H1 (cell line): Measurements from ENCODE around the gene TUT1. TPM values are rescaled to one million over a fixed set of nuclear protein-coding genes. Genes with fewer than 3 reads are reported as not detected.

Experiments used
- CTCF ChIA-PET: fragments of 300-600 bp; sonication (Branson Sonifier 250); formaldehyde crosslinking; loops from one replicate; lab custom pipeline; 2021; ENCODE audit not compliant: partially characterized antibody; lab: Charles Lee
- POLR2A ChIA-PET: fragments of 300-600 bp; sonication (Branson Sonifier 250); formaldehyde crosslinking; loops from one replicate; lab custom pipeline; 2021; ENCODE audit warnings: inconsistent platforms; ENCODE audit not compliant: partially characterized antibody; lab: Charles Lee
- DNase-seq, 2 experiments: peaks; one replicate each; pipeline versions ENCODE4 v3.0.0 to v3.0.0-alpha.2; 2010 to 2022; ENCODE audit warnings: low spot score in 2 of 2, low read depth in 1 of 2, mixed read lengths in 1 of 2
- FAIRE-seq: peaks from 2 replicates; lab custom pipeline; 2011; peaks lifted over from hg19 to GRCh38; lab: Jason Lieb, UNC
- H2AFZ ChIP-seq: 2 replicates; pipeline ENCODE4 v1.8.1; 2012; ENCODE audit warnings: low read length, inconsistent platforms
- H2AK5ac ChIP-seq: 2 replicates; pipeline ENCODE4 v1.6.1; 2013; ENCODE audit warnings: low read depth, low read length
- H2BK120ac ChIP-seq: replicated peaks from 2 replicates; pipeline ENCODE3; 2013; ENCODE audit warnings: low read depth, low read length, inconsistent platforms
- H2BK12ac ChIP-seq: 2 replicates; pipeline ENCODE4 v1.6.1; 2013; ENCODE audit warnings: low read depth, low read length
- H2BK15ac ChIP-seq: 2 replicates; pipeline ENCODE4 v1.6.1; 2013; ENCODE audit warnings: low read length
- H2BK20ac ChIP-seq: 2 replicates; pipeline ENCODE4 v1.6.1; 2013; ENCODE audit warnings: low read length
- H2BK5ac ChIP-seq: 2 replicates; pipeline ENCODE4 v1.6.1; 2013; ENCODE audit warnings: low read depth, low read length
- H3K14ac ChIP-seq: 2 replicates; pipeline ENCODE4 v1.6.1; 2013; ENCODE audit warnings: inconsistent platforms; ENCODE audit not compliant: insufficient read length
- H3K18ac ChIP-seq: 2 replicates; pipeline ENCODE4 v1.6.1; 2013; ENCODE audit warnings: low read length; ENCODE audit errors: extremely low read depth
- H3K23ac ChIP-seq: 2 replicates; pipeline ENCODE4 v1.6.1; 2013; ENCODE audit warnings: inconsistent platforms; ENCODE audit not compliant: insufficient read length
- H3K23me2 ChIP-seq: 2 replicates; pipeline ENCODE4 v1.6.1; 2013; ENCODE audit warnings: low read depth, low read length
- H3K27ac ChIP-seq: 2 replicates; pipeline ENCODE4 v1.6.1; 2011; ENCODE audit warnings: low read depth, low read length, inconsistent platforms
- H3K27me3 ChIP-seq, 4 experiments: replicated peaks in 1 of 4; 1 replicate in 1 of 4; 2 replicates in 3 of 4; pipeline versions ENCODE4 v1.6.1 to v1.8.1; 2011 to 2013; ENCODE audit warnings: low read length in 3 of 4, mild to moderate bottlenecking in 3 of 4, inconsistent platforms in 2 of 4, mixed read lengths in 2 of 4, moderate library complexity in 1 of 4; ENCODE audit not compliant: control insufficient read depth in 3 of 4, insufficient read depth in 3 of 4; ENCODE audit errors: extremely low read depth in 1 of 4
- H3K36me3 ChIP-seq, 4 experiments: 2 replicates each; pipeline versions ENCODE4 v1.6.1 to v1.8.1; 2011 to 2013; ENCODE audit warnings: mild to moderate bottlenecking in 4 of 4, low read length in 3 of 4, moderate library complexity in 2 of 4, control low read depth in 1 of 4, inconsistent platforms in 1 of 4; ENCODE audit not compliant: insufficient read depth in 4 of 4, control insufficient read depth in 2 of 4
- H3K4ac ChIP-seq: replicated peaks from 2 replicates; pipeline ENCODE3; 2013; ENCODE audit warnings: low read length, low read depth, mixed read lengths, inconsistent platforms; ENCODE audit not compliant: insufficient read length
- H3K4me1 ChIP-seq, 4 experiments: replicated peaks in 1 of 4; 1 replicate in 1 of 4; 2 replicates in 3 of 4; pipeline versions ENCODE4 v1.6.1 to v1.8.1; 2011 to 2013; ENCODE audit warnings: low read length in 3 of 4, inconsistent platforms in 2 of 4, mixed read lengths in 1 of 4; ENCODE audit not compliant: insufficient read depth in 4 of 4, control insufficient read depth in 3 of 4
- H3K4me2 ChIP-seq, 2 experiments: 2 replicates each; pipeline versions ENCODE4 v1.6.1 to v1.8.1; 2011 to 2013; ENCODE audit warnings: low read depth in 2 of 2, low read length in 2 of 2, control low read depth in 1 of 2, inconsistent platforms in 1 of 2, mild to moderate bottlenecking in 1 of 2; ENCODE audit not compliant: insufficient read depth in 1 of 2
- H3K4me3 ChIP-seq, 4 experiments: fragments of 200-600, 300-600 bp in 1 of 4; sonication (generic), shearing (Covaris generic), sonication (Bioruptor Twin) in 1 of 4; 2 replicates each; pipeline versions ENCODE4 v1.5.1 to v1.8.1; 2011 to 2016; ENCODE audit warnings: low read length in 4 of 4, low read depth in 3 of 4, control low read depth in 2 of 4, inconsistent platforms in 2 of 4, mild to moderate bottlenecking in 2 of 4, mixed read lengths in 1 of 4, moderate library complexity in 1 of 4; ENCODE audit not compliant: insufficient read depth in 2 of 4; ENCODE audit errors: extremely low read depth in 1 of 4
- H3K56ac ChIP-seq: replicated peaks from 2 replicates; pipeline ENCODE3; 2013; ENCODE audit warnings: low read depth, mild to moderate bottlenecking, mixed read lengths, low read length, inconsistent platforms; ENCODE audit not compliant: insufficient read length
- H3K79me1 ChIP-seq: 2 replicates; pipeline ENCODE4 v1.6.1; 2013; ENCODE audit warnings: low read depth, low read length, control low read depth
- H3K79me2 ChIP-seq, 2 experiments: 2 replicates each; pipeline versions ENCODE4 v1.6.1 to v1.8.1; 2012 to 2013; ENCODE audit warnings: low read length in 2 of 2, mild to moderate bottlenecking in 2 of 2, inconsistent platforms in 1 of 2; ENCODE audit not compliant: insufficient read depth in 2 of 2, control insufficient read depth in 1 of 2
- H3K9ac ChIP-seq, 4 experiments: replicated peaks in 1 of 4; 1 replicate in 1 of 4; 2 replicates in 3 of 4; pipeline versions ENCODE4 v1.6.1 to v1.8.1; 2011 to 2013; ENCODE audit warnings: low read depth in 3 of 4, low read length in 3 of 4, control low read depth in 2 of 4, mild to moderate bottlenecking in 2 of 4, moderate library complexity in 2 of 4, inconsistent platforms in 1 of 4; ENCODE audit errors: extremely low read depth in 1 of 4
- H3K9me3 ChIP-seq, 2 experiments: 2 replicates each; pipeline versions ENCODE4 v1.6.1 to v1.8.1; 2012 to 2013; ENCODE audit warnings: mild to moderate bottlenecking in 2 of 2, moderate library complexity in 2 of 2, control low read depth in 1 of 2, inconsistent platforms in 1 of 2, low read depth in 1 of 2, low read length in 1 of 2, mixed read lengths in 1 of 2; ENCODE audit not compliant: insufficient read depth in 2 of 2
- H4K20me1 ChIP-seq, 2 experiments: replicated peaks in 1 of 2; 2 replicates each; pipeline versions ENCODE3 to v1.8.1; 2011 to 2013; ENCODE audit warnings: inconsistent platforms in 2 of 2, low read length in 2 of 2, mild to moderate bottlenecking in 1 of 2; ENCODE audit not compliant: insufficient read depth in 2 of 2, control insufficient read depth in 1 of 2
- H4K5ac ChIP-seq: 2 replicates; pipeline ENCODE4 v1.6.1; 2013; ENCODE audit warnings: low read length, low read depth, mixed read lengths, inconsistent platforms; ENCODE audit not compliant: insufficient read length
- H4K8ac ChIP-seq: 2 replicates; pipeline ENCODE4 v1.8.0; 2013; ENCODE audit warnings: mild to moderate bottlenecking, moderate library complexity, low read length, inconsistent platforms; ENCODE audit not compliant: insufficient read depth; ENCODE audit errors: extremely low read depth
- H4K91ac ChIP-seq: replicated peaks from 2 replicates; pipeline ENCODE3; 2013; ENCODE audit warnings: low read length, mixed read lengths, inconsistent platforms; ENCODE audit not compliant: insufficient read length
- CBX5 ChIP-seq: fragments of 300-800, 300-1000 bp; sonication (generic); IDR thresholded peaks from 2 replicates; pipeline ENCODE4 v1.7.1; 2016; ENCODE audit warnings: antibody characterized with exemption, low read length, low read depth
- CEBPB ChIP-seq: IDR thresholded peaks from 2 replicates; pipeline ENCODE4 v1.6.1; 2012; ENCODE audit warnings: low read depth, low read length
- EGR1 ChIP-seq: IDR thresholded peaks from 2 replicates; pipeline ENCODE4 v1.6.1; 2011; ENCODE audit warnings: low read depth, low read length, borderline replicate concordance
- EZH2 ChIP-seq: fragments of 200-600 bp; sonication (generic); IDR thresholded peaks from 2 replicates; pipeline ENCODE4 v1.7.1; 2012; ENCODE audit warnings: low read depth, mild to moderate bottlenecking, moderate library complexity, low read length, inconsistent platforms; ENCODE audit not compliant: severe bottlenecking
- FOSL1 ChIP-seq: IDR thresholded peaks from 2 replicates; pipeline ENCODE4 v1.6.1; 2011; ENCODE audit warnings: mild to moderate bottlenecking, low read depth, low read length, moderate library complexity; ENCODE audit not compliant: insufficient read depth
- HDAC2 ChIP-seq, 2 experiments: fragments of 300-600 bp in 1 of 2; sonication (generic) in 1 of 2; IDR thresholded peaks; 2 replicates each; pipeline ENCODE4 v1.6.1; 2011 to 2012; ENCODE audit warnings: low read depth in 2 of 2, low read length in 2 of 2, mild to moderate bottlenecking in 2 of 2, moderate library complexity in 2 of 2, borderline replicate concordance in 1 of 2, inconsistent platforms in 1 of 2
- HDAC6 ChIP-seq: IDR thresholded peaks from one replicate; pipeline ENCODE4 v1.7.1; 2012; ENCODE audit warnings: low read depth, mild to moderate bottlenecking, inconsistent platforms, low read length, moderate library complexity
- JUN ChIP-seq: IDR thresholded peaks from 2 replicates; pipeline ENCODE4 v1.6.1; 2011; ENCODE audit warnings: low read depth, mild to moderate bottlenecking, improper control_type of control experiment, low read length
- JUND ChIP-seq: IDR thresholded peaks from 2 replicates; pipeline ENCODE4 v1.6.1; 2011; ENCODE audit warnings: mild to moderate bottlenecking, improper control_type of control experiment, low read length
- KDM1A ChIP-seq: fragments of 200-600, 300-600 bp; sonication (generic); IDR thresholded peaks from 2 replicates; pipeline ENCODE4 v1.7.1; 2016; ENCODE audit warnings: mild to moderate bottlenecking, low read length, borderline replicate concordance
- RFX5 ChIP-seq: IDR thresholded peaks from 2 replicates; pipeline ENCODE4 v1.6.1; 2011; ENCODE audit warnings: low read depth, low read length, improper control_type of control experiment, borderline replicate concordance
- SIRT6 ChIP-seq: IDR thresholded peaks from one replicate; pipeline ENCODE4 v1.7.1; 2012; ENCODE audit warnings: low read length, inconsistent platforms
- SRF ChIP-seq: IDR thresholded peaks from 2 replicates; pipeline ENCODE4 v1.6.1; 2011; ENCODE audit warnings: mild to moderate bottlenecking, low read depth, low read length, moderate library complexity
- TAF1 ChIP-seq: IDR thresholded peaks from 2 replicates; pipeline ENCODE4 v1.6.1; 2011; ENCODE audit warnings: mild to moderate bottlenecking, low read depth, low read length
- TAF7 ChIP-seq: optimal IDR thresholded peaks from 2 replicates; pipeline ENCODE3; 2011; ENCODE audit warnings: low read depth, mild to moderate bottlenecking, inconsistent platforms, low read length, moderate library complexity, borderline replicate concordance
- WGBS, 2 experiments: shearing (Covaris generic) in 1 of 2; methylation state at CpG; one replicate each; pipeline versions ENCODE4 v1.1.6 to v1.1.7; 2013 to 2015; ENCODE audit warnings: low lambda C conversion rate in 2 of 2, mixed read lengths in 2 of 2, inconsistent platforms in 1 of 2, low coverage in 1 of 2, missing lambda C conversion rate in 1 of 2; ENCODE audit not compliant: insufficient replicate concordance in 2 of 2, insufficient coverage in 1 of 2, insufficient read length in 1 of 2; ENCODE audit errors: extremely low coverage in 1 of 2, missing lambda C conversion rate in 1 of 2; 5-methylcytosine and 5-hydroxymethylcytosine counted together
- polyA plus RNA-seq, 7 experiments: library from polyadenylated mRNA; depleted of rRNA in 3 of 7; stranded (reverse) in 5 of 7; unstranded in 2 of 7; fragments of >200 nt in 5 of 7; fragments of 200-250 nt in 2 of 7; gene quantifications; 1 replicate in 5 of 7; 2 replicates in 1 of 7; 4 replicates in 1 of 7; pipeline versions ENCODE4 v1.2.1 to v1.2.3, GENCODE V29; 2011 to 2013; ENCODE audit warnings: missing spikeins in 2 of 7, mixed read lengths in 2 of 7
- total RNA-seq: library from RNA; stranded (reverse); fragmentation: NEBNext Ultra II Directional; extraction: Animal tissue kit (Norgen Biotek cat#: 25700); gene quantifications from 2 replicates; pipeline ENCODE4 v1.2.1, GENCODE V29; 2021

The TUT1 gene
- total and polyA plus RNA-seq, 2 of the 8 experiments (the other 6 are each of a cell fraction or from before 2014, with no cell fraction given) = 17.8 to 24.6 TPM

GRCh38 chr11:62595124-62595523, 3.8 kb upstream of the TUT1 start:
- Histone ChIP-seq H3K9ac (no peak overlapping the region), H2BK20ac (no peak overlapping the region), H2AK5ac (no peak overlapping the region), H3K14ac (no peak overlapping the region), H3K56ac (no peak overlapping the region), H3K79me2 (peaks cover 0 to 27% of the 10 kb centered on the region in 2 experiments; a peak in 2 of 4 replicates), H3K79me1 (no peaks in the 10 kb centered on the region), H3K23me2 (peaks cover 6% of the 10 kb centered on the region), H2BK120ac (no peak overlapping the region), H3K23ac (no peak overlapping the region), H3K18ac (no peak overlapping the region), H4K8ac (no peak overlapping the region), H2BK12ac (no peak overlapping the region), H2BK15ac (no peak overlapping the region), H3K27ac (no peak overlapping the region), H4K20me1 (peaks cover 4 to 8% of the 10 kb centered on the region in 2 experiments), H3K9me3 (no peaks in the 10 kb centered on the region), H2BK5ac (no peak overlapping the region), H4K91ac (no peak overlapping the region), H2AFZ (no peak overlapping the region), H3K36me3 (peaks cover 36 to 49% (median 39%) of the 10 kb centered on the region in 4 experiments), H3K4me1 (peaks cover 4 to 10% (median 8%) of the 10 kb centered on the region in 4 experiments; a peak in 6 of 7 replicates), H3K4me3 (no peak overlapping the region), H3K4me2 (no peak overlapping the region), H3K27me3 (no peaks in the 10 kb centered on the region), H3K4ac (no peak overlapping the region), H4K5ac (no peak overlapping the region)
- WGBS, 2 experiments = 95% methylated on average over 8 of the region's 8 CpGs; no CpG with 5 or more reads in 1 of the 2 experiments
- FAIRE-seq (no peak), DNase-seq (no peak)
- CTCF ChIA-PET = interaction anchor here (0.6 to 7.2 kb wide), 6 partner anchors 12 to 51 kb away, joined by 3 to 97 read pairs (median 6); partner anchors contain the start of gene B3GAT3
- POLR2A ChIA-PET = interaction anchor here (0.6 to 12.3 kb wide), 10 partner anchors 15 to 114 kb away, joined by 3 to 235 read pairs (median 6); partner anchors contain the start of genes B3GAT3, CSKMT, EEF1G and EML3
- TF ChIP-seq KDM1A = no peak
- TF ChIP-seq HDAC2 (IDR thresholded peaks at IDR 0.05; ENCODE audit: borderline replicate concordance in 1 of 2, low read depth in 2 of 2, low read length in 2 of 2) = no peak
- TF ChIP-seq EZH2 = no peak
- no peak for TF ChIP-seq RFX5
- TF ChIP-seq SRF = no peak
- TF ChIP-seq JUN = no peak
- no peak for TF ChIP-seq JUND
- TF ChIP-seq TAF7 = no peak
- no peak for TF ChIP-seq HDAC6
- no peak for TF ChIP-seq CEBPB
- TF ChIP-seq TAF1 = no peak
- no peak for TF ChIP-seq EGR1
- TF ChIP-seq CBX5 = no peak
- no peak for TF ChIP-seq SIRT6
- TF ChIP-seq FOSL1 = no peak
